IPS DF 4.7 (cell line): ENCODE results near the gene ARRB1.
"Not testable (repeated sequence)": the region's sequence is repeated elsewhere in the genome, so short reads cannot be mapped to it uniquely, and the experiment has no call there.

ENCODE experiments used
- DNase-seq: peaks from one replicate; pipeline ENCODE4 v3.0.0-alpha.2; 2013; ENCODE audit warnings: low spot score; ENCODE audit errors: extremely low read depth

Gene ARRB1

DNA sequence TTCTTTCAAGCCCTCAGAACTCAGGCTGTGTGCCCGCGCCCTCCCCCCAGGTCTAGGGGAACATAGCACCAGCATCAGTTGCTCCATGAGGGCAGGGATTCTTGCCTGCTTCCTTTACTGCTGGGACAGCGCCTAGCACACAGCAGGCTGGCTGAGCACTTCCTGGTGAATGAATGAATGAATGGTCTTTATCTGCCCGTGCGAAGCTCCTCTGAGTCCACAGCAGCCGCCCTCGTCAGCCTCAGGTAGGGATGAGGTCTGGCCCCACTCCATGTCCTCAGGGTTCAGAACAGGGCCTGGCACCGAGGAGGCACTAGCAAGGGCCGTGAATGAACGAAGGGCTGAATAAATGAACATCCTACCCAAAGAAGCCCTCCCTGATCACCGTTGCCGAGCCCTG lies 27.3 kb downstream of the ARRB1 start:
- DNase-seq, result no peak

GRCh38 chr11:75323609-75324008 lies 27.9 kb downstream of the ARRB1 start:
- DNase-seq, result no peak

- DNase-seq, result no peak
Measured at GRCh38 chr11:75320643-75321042, 30.8 kb downstream of the ARRB1 start.

GRCh38 chr11:75320046-75320618 lies 31.3 kb downstream of the ARRB1 start:
- DNase-seq, result no peak

- DNase-seq, result no peak
Measured at GRCh38 chr11:75319035-75319877, 32.2 kb downstream of the ARRB1 start.

DNA sequence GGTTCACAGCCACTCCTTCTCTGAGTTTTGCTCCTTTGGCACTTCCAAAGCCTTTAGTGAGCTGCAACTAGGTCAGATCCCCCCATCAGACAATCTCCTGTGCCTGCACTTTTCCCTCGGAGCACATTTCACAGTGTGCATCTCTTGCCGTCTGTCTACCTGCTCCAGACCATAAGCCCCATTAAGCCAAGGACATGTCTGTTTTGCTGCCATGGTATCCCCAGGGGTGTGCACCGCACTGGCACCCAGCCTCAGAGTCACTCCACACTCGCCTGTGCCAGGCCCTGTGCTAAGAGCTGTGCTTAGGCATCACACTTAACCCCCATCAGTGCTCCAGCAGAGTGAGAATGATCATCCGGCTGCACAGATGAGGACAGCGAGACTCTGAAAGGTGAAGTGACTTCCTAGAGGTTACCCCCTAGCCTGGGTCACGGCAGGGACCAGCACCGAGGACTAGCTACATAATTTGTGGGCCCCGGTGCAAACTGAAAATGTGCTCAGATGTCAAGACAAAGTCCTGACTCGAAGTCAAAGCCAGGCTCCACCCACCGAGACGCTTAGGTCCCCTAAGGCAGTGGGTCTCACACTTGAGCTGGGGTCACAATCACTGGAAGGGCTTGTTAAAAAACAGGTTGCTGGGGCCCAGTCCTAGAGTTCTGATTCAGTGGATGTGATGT lies 33.9 kb downstream of the ARRB1 start:
- no peak for DNase-seq

GRCh38 chr11:75315439-75315805 lies 36.0 kb downstream of the ARRB1 start:
- DNase-seq, result no peak

GRCh38 chr11:75314771-75315438 lies 36.6 kb downstream of the ARRB1 start:
- no peak for DNase-seq

- DNase-seq, result no peak
Measured at GRCh38 chr11:75313513-75314272, 37.8 kb downstream of the ARRB1 start.

- DNase-seq, result no peak
Measured at GRCh38 chr11:75312346-75312745, 39.1 kb downstream of the ARRB1 start.

DNA sequence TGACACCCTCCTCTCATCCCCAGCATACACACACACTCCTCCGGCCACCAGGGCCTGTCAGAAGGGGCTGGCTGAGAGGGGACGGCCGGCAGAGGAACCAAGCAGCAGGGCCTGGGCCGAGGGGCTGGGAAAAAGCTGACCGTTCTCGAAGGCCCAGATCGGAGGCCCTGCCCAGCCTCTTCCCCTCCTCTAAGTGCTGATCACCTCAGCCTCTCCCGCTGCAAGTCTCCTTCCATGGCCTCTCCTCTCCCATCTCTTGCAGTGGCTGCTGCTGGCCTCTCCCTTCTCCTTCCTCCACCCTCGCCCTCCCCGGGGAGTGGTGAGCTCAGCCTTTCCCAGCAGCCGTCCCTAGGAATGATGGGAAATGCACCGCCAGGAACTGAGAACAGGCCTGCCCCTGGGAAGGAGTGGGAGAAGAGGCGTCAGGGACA lies 39.6 kb downstream of the ARRB1 start:
- no peak for DNase-seq

GRCh38 chr11:75308986-75309385 lies 42.5 kb downstream of the ARRB1 start:
- DNase-seq, result no peak

- DNase-seq, result no peak
Measured at GRCh38 chr11:75308116-75308515, 43.3 kb downstream of the ARRB1 start.

DNA sequence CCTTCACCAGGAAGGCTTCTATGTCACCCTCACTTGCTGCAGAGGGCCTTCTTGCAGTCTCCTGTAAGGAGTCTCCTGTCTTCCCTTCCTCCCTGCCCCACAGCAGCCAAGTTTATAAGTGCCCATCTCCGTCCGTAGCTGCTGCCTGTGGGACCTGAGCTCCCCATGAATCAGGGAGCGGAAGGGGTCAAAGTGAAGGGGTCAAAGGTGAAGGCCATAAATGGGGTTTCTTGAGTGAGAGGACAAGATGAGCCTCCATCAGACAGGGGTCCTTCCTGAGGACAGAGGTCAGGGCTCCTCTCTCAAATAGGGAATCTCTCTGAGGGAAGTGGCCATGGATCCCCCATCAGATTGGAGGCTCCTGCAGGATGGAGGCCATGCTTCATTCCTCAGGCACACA lies 44.4 kb downstream of the ARRB1 start:
- no peak for DNase-seq

- DNase-seq, result no peak
Measured at GRCh38 chr11:75306529-75306928, 44.9 kb downstream of the ARRB1 start.

DNA sequence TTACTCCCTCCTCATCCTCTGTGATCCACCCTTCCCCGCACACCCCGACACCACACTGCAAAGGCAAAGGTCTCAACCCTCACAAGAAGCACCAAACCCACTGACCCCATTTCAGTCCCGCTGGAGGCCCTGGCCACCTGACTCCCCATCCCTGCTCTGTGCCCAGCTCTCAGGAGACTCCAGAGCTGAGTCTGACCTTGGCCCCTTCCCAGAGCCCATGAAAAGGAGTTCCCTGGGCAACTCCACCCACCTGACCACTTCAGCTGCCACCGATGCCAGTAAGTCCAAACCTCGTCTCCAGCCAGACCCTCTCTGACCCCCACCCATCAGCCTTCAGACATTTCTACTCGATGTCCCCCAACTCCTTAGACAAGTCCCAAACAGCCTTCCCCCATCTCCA lies 45.5 kb downstream of the ARRB1 start:
- DNase-seq, result no peak

GRCh38 chr11:75305452-75305851 lies 46.0 kb downstream of the ARRB1 start:
- DNase-seq, result no peak

DNA sequence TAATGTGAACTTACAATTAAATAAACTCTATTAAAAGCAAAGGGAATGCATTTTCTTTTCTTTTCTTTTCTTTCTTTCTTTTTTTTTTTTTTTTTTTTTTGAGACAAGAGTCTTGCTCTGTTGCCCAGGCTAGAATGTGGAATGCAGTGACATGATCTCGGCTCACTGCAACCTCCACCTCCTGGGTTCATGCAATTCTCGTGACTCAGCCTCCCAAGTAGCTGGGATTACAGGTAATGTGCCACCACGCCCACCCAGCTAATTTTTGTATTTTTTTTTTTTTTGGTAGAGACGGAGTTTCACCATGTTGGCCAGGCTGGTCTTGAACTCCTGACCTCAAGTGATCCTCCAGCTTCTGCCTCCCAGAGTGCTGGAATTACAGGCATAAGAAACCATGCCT lies 46.5 kb downstream of the ARRB1 start:
- DNase-seq, result not testable (repeated sequence)

DNA sequence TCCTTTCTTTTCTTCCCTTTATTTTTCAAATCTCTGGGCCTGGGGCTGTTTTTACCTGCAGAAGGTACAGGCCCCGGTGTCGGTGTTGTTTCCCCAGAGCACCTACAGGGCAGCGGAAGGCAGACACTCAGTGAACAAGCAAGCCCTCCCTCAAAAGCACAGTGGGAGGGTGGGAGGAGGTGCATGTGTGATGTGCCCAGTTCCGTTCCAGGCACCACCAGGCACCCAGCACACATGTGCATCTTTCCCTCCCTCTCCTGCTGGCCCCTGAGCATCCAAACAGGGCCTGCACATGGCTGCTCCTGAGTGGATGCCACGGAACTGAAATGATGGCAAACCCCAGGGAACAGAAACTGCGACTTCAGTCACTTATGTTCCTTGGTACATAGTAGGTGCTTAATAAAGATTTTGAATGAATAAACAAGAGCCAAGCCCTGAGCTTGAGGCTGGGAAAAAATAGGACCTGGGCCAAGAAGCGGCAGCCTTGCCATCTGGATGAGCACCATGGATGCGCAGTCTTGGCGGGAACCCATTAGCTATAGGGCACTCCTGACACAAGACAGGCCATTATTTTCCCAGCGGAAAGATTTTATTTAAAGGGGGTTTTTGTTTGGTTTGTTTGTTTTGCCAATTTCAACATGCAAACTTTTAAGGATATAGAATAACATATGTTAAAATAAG lies 47.8 kb downstream of the ARRB1 start:
- DNase-seq, result no peak

DNA sequence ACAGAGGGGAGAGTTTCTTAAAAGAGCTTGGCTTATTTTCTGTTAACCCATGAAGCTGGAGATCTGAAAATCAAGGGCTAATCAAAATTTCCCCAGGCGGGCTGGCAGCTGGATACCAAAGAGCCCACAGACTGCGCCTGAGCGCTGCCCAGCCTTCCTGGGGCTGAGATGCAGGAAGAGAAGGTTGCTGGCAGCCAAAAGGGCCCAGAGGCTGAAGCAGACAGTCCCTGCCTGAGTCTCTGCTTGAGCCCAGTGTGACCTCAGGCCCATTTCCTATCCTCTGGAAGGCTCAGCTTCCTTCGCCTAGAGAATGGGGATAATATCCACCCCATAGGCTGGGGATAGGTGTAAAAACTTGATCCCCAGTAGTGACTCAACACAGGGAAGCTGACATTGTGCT lies 49.1 kb downstream of the ARRB1 start:
- DNase-seq, result no peak
